Measurements from ENCODE around the gene AKAP5. TPM values are rescaled to one million over a fixed set of nuclear protein-coding genes. Genes with fewer than 3 reads are reported as not detected.

The AKAP5 gene
- total and polyA plus RNA-seq, 2 experiments from 2014 or later = 1.0 to 3.4 TPM

- TF ChIP-seq REST (IDR thresholded peaks at IDR 0.05; ENCODE audit: unreplicated experiment) = no peak
- TF ChIP-seq JUNB (IDR thresholded peaks at IDR 0.05; ENCODE audit: unreplicated experiment) = no peak
- TF ChIP-seq STAT1 (IDR thresholded peaks at IDR 0.05; ENCODE audit: unreplicated experiment) = no peak
Observed at GRCh38 chr14:64461221-64461620, 4.1 kb upstream of the AKAP5 start (continued).

DNA sequence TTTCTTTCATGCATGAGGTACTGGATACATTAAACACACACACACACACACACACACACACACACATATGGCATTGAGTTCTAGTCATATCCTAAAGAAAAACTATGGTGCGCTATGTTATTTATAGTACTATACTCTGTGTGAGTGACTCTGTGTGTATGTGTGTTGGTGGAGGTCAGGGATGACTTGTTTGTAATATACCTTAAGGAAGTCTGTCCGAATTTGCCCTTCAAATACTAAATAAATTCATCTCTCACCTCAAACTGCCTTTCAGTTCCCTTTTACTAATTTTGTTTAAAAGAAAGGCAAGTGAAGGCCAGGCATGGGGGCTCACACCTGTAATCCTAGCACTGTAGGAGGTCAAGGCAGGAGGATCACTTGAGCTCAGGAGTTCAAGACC is 2.1 kb upstream of the AKAP5 start:
- H3F3A ChIP-seq (replicated peaks; ENCODE audit: low read depth) = peaks cover 29% of the 10 kb centered on the region
- Mint-ChIP-seq H3K27ac (no peak overlapping the region), H3K4me1 (peaks cover 11% of the 10 kb centered on the region; the same call in 2 of the 3 replicates), H3K36me3 (ENCODE audit: low read depth) (peaks cover 29% of the 10 kb centered on the region), H3K4me3 (no peak overlapping the region), H3K9me3 (no peaks in the 10 kb centered on the region), H3K27me3 (ENCODE audit: insufficient read depth, low read depth, poor library complexity) (peaks cover 5% of the 10 kb centered on the region)
- DNase-seq (ENCODE audit: low spot score) (no peak), ATAC-seq (no peak)
- peaks cover 3% of the 10 kb centered on the region; the same call in 1 of the 2 replicates for H4K20me1 ChIP-seq (replicated peaks; ENCODE audit: insufficient read depth)
- H3K27me3 ChIP-seq (ENCODE audit: insufficient read depth) = peaks cover 11% of the 10 kb centered on the region; the same call in 1 of the 2 replicates
- H3K4me2 ChIP-seq = no peak overlapping the region
- H3K36me3 ChIP-seq (ENCODE audit: insufficient read depth) = peaks cover 18% of the 10 kb centered on the region
- no peak overlapping the region for H3K27ac ChIP-seq (ENCODE audit: low read depth)
- H3K4me3 ChIP-seq = no peak overlapping the region
- no peaks in the 10 kb centered on the region for H3K79me2 ChIP-seq (replicated peaks; ENCODE audit: insufficient read depth)
- H2AFZ ChIP-seq = no peak overlapping the region
- no peaks in the 10 kb centered on the region for H3K9me2 ChIP-seq (ENCODE audit: insufficient read depth)
- TF ChIP-seq POLR2AphosphoS5 (IDR thresholded peaks at IDR 0.05; ENCODE audit: low read depth) = peak; percentile 23; the same call in 1 of the 2 replicates
- no peak for TF ChIP-seq CREB1 (CRISPR knock-in tag; IDR thresholded peaks at IDR 0.05; ENCODE audit: low read depth)
- TF ChIP-seq CTCF (conservative IDR thresholded peaks at IDR 0.05; ENCODE audit: low read depth in 2 of 2) = no peak
- TF ChIP-seq REST (IDR thresholded peaks at IDR 0.05; ENCODE audit: unreplicated experiment) = no peak
- TF ChIP-seq JUNB (IDR thresholded peaks at IDR 0.05; ENCODE audit: unreplicated experiment) = no peak
- TF ChIP-seq STAT1 (IDR thresholded peaks at IDR 0.05; ENCODE audit: unreplicated experiment) = no peak
- no peak for TF ChIP-seq NANOG (IDR thresholded peaks at IDR 0.05; ENCODE audit: borderline replicate concordance)
- H3K4me1 ChIP-seq (ENCODE audit: insufficient read depth) = 0 out of 2 replicates have a peak, but pooled peaks cover 4% of the 10 kb centered on the region
